ENCODE measurements around the gene FMO5.

The FMO5 gene

DNA sequence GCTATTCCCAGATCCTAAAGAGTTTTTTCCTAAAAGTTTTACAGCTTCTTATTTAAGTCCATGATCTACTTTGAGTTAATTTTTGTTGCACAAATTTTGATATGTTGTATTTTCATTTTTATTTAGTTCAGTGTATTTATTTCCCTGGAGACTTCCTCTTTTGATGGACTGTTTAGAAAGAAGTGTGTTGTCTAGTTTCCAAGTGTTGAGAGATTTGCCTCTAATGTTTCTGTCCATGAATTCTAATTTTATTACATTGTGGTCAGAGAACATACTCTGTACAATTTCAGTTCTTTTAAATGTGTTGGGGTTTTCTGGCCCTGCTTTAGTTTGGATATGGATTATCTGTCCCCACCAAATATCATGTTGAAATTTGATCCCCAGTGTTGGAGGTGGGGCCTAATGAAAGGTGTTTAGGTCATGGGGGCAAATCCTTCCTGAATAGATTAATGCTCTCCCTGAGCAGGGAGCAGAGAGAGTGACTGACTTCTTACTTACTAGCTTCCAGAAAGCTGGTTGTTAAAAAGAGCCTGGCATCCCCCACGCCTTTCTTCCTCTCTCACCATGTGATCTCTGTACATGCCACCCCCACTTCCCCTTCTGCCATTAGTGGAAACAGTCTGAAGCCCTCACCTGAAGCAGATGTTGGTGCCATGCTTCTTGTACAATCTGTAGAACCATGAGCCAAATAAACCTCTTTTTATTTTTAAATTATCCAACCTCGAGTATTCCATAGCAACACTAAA lies 21.9 kb upstream of the FMO5 start:
- Histone ChIP-seq H3K4me1 (peaks cover 0 to 36% (median 11%) of the 10 kb centered on the region in 4 donors), H3K36me3 (no peaks in the 10 kb centered on the region), H3K27me3 (no peaks in the 10 kb centered on the region), H3K9me3 (no peaks in the 10 kb centered on the region), H3K4me3 (no peak overlapping the region), H3K27ac (peak overlapping the region in 1 of 2 donors; percentile 6)
- intact Hi-C loops (cut with DNase I; ENCODE audit: low total_unique reads): no loop called here
- no peak for DNase-seq
- TF ChIP-seq, protein P1, sequence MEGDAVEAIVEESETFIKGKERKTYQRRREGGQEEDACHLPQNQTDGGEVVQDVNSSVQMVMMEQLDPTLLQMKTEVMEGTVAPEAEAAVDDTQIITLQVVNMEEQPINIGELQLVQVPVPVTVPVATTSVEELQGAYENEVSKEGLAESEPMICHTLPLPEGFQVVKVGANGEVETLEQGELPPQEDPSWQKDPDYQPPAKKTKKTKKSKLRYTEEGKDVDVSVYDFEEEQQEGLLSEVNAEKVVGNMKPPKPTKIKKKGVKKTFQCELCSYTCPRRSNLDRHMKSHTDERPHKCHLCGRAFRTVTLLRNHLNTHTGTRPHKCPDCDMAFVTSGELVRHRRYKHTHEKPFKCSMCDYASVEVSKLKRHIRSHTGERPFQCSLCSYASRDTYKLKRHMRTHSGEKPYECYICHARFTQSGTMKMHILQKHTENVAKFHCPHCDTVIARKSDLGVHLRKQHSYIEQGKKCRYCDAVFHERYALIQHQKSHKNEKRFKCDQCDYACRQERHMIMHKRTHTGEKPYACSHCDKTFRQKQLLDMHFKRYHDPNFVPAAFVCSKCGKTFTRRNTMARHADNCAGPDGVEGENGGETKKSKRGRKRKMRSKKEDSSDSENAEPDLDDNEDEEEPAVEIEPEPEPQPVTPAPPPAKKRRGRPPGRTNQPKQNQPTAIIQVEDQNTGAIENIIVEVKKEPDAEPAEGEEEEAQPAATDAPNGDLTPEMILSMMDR (IDR thresholded peaks at IDR 0.05): no peak

- TF ChIP-seq, protein P1 (IDR thresholded peaks at IDR 0.05): no peak
- no peak for DNase-seq
- intact Hi-C loops (cut with DNase I; ENCODE audit: low total_unique reads): no loop called here
Observed at GRCh38 chr1:147246044-147246690, 21.0 kb upstream of the FMO5 start.

DNA sequence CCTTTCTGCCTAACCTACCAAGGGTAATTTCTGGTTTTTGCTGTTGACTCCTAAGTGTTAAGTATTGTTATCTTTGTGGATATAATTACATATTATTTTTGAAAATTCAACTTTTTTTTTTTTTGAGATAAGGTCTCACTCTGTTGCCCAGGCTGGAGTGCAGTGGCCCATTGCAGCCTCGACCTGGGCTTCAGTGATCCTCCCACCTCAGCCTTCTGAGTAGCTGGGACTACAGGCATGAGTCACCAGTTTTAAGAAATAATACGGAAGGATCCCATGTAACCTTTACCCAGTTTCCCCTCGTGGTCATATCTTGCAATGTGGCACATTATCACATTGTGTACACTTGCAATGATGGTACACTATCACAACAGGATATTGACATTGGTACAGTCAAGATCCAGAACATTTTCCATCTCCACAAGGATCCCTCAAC lies 20.5 kb upstream of the FMO5 start:
- H3K4me1 ChIP-seq: peaks cover 0 to 39% (median 11%) of the 10 kb centered on the region in 4 donors
- H3K27me3 ChIP-seq: no peaks in the 10 kb centered on the region
- no peaks in the 10 kb centered on the region for H3K36me3 ChIP-seq
- H3K9me3 ChIP-seq: no peaks in the 10 kb centered on the region
- DNase-seq: no peak
- intact Hi-C loops (cut with DNase I; ENCODE audit: low total_unique reads): no loop called here
- TF ChIP-seq, protein P1 (IDR thresholded peaks at IDR 0.05): no peak
- peak overlapping the region in 1 of 2 donors; percentile 99 for H3K27ac ChIP-seq
- no peak overlapping the region for H3K4me3 ChIP-seq

More at GRCh38 chr1:147246044-147246690, 21.0 kb upstream of the FMO5 start:
- no peaks in the 10 kb centered on the region for H3K36me3 ChIP-seq
- H3K27me3 ChIP-seq: no peaks in the 10 kb centered on the region
- no peaks in the 10 kb centered on the region for H3K9me3 ChIP-seq
- peaks cover 0 to 39% (median 12%) of the 10 kb centered on the region in 4 donors for H3K4me1 ChIP-seq
- H3K27ac ChIP-seq: no peak overlapping the region
- no peak overlapping the region for H3K4me3 ChIP-seq

DNA sequence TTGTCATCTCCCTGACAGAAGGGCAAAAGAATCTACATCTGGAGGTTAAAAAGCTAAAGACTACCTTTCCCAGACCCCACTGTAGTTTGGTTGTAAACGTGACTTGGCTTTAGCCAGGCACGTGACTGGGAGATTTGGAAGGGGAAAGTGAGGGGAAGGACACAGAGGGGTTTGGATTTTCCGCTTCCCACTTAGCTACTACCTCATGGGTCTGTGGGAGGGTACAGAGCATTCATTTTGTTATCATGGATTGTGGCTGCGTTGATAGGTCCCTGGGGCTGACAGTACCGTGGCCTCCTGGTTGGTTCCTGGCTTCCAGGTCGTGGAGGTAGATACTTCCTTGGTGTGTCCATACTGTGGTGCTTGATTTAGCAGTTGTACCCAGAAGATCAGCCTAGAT lies 20.0 kb upstream of the FMO5 start:
- no peak for DNase-seq
- TF ChIP-seq, protein P1 (IDR thresholded peaks at IDR 0.05): no peak
- intact Hi-C loops (cut with DNase I; ENCODE audit: low total_unique reads): no loop called here
- Histone ChIP-seq H3K4me3 (no peak overlapping the region), H3K36me3 (no peaks in the 10 kb centered on the region), H3K4me1 (peaks cover 0 to 39% (median 11%) of the 10 kb centered on the region in 4 donors), H3K27ac (peak overlapping the region in 1 of 2 donors; percentile 99), H3K9me3 (no peaks in the 10 kb centered on the region), H3K27me3 (no peaks in the 10 kb centered on the region)

DNA sequence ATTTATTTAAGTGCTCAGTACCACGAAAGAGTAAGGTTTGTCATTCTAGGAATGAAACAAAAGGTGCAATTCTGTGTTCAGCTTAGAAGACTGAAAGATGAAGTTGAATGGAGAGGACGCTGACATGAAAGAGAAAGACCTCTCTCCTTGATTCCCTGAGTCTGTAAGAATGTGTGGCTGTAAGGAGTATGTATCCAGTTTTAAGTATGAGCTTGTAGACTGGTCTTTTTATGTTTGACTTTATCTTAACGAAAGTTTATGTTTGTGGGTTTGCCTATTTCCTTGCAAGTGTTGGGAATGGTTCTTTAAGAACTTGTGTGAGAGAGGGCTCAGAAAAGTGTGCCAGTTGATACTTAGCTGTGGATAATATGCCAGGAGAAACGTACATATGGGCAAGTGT lies 18.7 kb upstream of the FMO5 start:
- Histone ChIP-seq H3K4me3 (peak overlapping the region; percentile 98 to 99), H3K27ac (peak overlapping the region; percentile 97 to 99), H3K4me1 (peaks cover 0 to 39% (median 11%) of the 10 kb centered on the region in 4 donors), H3K9me3 (no peaks in the 10 kb centered on the region), H3K27me3 (no peaks in the 10 kb centered on the region), H3K36me3 (no peaks in the 10 kb centered on the region)
- no peak for DNase-seq
- intact Hi-C loops (cut with DNase I; ENCODE audit: low total_unique reads): no loop called here
- TF ChIP-seq, protein P1 (IDR thresholded peaks at IDR 0.05): no peak

Measured in tibial artery (tissue), 4 donors.